Measurements from ENCODE around the gene LAMP5.

The LAMP5 gene

DNA sequence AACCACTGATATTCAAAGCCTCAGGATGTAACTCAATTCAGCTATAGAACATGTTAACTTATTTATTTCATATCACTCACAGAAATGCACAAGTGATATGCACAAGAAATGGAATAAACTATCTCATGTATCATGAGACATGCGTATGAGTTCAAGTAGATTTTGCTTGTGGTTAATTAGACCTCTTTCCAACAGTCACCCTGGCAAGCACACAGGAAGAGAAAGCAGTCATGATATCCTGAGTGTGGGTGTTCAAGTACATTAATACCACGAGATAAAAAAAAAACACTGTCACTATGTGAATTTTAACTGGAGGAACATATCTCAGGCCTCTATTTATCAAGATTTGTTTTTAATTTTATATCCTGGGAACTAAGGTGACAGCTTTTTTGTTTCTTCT lies 64.2 kb downstream of the LAMP5 start:
- Histone ChIP-seq H3K4me1 (ENCODE audit: control insufficient read depth in 2 of 2, insufficient read depth in 2 of 2, low read length in 2 of 2) (no peaks in the 10 kb centered on the region), H3K27me3 (ENCODE audit: control insufficient read depth in 2 of 2, insufficient read depth in 2 of 2, low read length in 2 of 2) (peaks cover 0 to 5% of the 10 kb centered on the region in 2 donors), H3K27ac (ENCODE audit: low read depth in 2 of 2, low read length in 2 of 2) (no peak overlapping the region), H3K4me3 (ENCODE audit: low read length in 2 of 2) (no peak overlapping the region), H3K9me3 (ENCODE audit: control insufficient read depth in 2 of 2, low read length in 2 of 2) (no peaks in the 10 kb centered on the region), H3K36me3 (ENCODE audit: control insufficient read depth in 2 of 2, insufficient read depth in 2 of 2, low read length in 2 of 2) (no peaks in the 10 kb centered on the region), H3K9ac (ENCODE audit: low read depth in 1 of 2, low read length in 2 of 2) (no peak overlapping the region)

All from mucosa of rectum (tissue), 2 donors.